GM21360 (cell line): ENCODE measurements around the gene CDHR2.
"Not testable (repeated sequence)": the region's sequence is repeated elsewhere in the genome, so short reads cannot be mapped to it uniquely, and the experiment has no call there.

ENCODE experiments used
- ATAC-seq: cut with Tn5 transposase; IDR thresholded peaks from one replicate; pipeline ENCODE4 v1.9.1; 2021; ENCODE audit warnings: mild to moderate bottlenecking, moderate library complexity; ENCODE audit not compliant: unreplicated experiment

The CDHR2 gene

DNA sequence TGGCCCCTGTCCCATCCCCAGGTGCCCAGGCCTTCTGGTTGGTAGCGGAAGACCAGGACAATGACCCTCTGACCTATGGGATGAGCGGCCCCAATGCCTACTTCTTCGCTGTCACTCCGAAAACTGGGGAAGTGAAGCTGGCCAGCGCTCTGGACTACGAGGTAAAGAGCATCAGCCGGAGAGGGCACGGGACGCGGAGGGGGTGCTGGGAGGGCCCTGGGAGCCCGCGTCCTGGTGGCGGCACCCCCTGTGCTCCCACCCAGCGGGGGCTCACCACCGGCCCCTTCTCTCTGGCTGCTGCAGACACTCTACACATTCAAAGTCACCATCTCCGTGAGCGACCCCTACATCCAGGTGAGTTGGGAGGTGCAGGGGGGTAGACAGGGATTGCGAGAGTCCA is 19.5 kb downstream of the CDHR2 start:
- no peak for ATAC-seq

DNA sequence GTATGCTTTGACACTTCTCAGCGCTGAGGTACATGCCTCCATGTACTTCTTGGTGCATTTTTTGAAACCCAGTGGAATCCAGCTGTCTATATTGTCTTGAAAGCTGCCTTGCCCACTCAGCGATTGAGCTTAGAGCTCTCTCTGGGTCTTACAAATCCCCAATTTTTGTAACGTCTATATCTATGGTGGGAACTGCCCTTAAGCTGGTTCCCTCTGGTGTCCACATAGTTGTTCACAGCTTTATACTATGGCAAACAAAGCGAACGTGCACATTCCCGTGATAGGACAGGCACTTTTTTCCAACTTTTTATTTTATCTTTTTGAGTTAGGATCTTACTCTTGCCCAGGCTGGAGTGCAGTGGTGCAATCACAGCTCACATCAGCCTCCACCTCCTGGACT is 20.9 kb downstream of the CDHR2 start:
- no peak for ATAC-seq

- ATAC-seq = peak; percentile 60
Observed at GRCh38 chr5:176573564-176574296, 24.6 kb downstream of the CDHR2 start.

DNA sequence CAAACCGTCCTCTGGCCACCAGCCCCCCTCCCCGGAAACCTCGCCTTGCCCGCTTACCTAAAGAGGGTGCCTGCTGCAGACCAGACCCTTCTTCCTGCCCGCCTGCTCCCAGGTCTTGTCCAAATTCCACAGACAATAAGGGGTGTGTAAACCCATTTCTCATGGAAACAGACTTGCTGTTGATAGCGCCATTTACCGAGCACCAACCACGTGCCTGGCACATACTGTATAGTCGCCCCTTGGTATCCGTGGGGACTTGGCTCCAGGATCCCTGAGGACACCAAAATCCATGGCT is 25.1 kb downstream of the CDHR2 start:
- no peak for ATAC-seq

DNA sequence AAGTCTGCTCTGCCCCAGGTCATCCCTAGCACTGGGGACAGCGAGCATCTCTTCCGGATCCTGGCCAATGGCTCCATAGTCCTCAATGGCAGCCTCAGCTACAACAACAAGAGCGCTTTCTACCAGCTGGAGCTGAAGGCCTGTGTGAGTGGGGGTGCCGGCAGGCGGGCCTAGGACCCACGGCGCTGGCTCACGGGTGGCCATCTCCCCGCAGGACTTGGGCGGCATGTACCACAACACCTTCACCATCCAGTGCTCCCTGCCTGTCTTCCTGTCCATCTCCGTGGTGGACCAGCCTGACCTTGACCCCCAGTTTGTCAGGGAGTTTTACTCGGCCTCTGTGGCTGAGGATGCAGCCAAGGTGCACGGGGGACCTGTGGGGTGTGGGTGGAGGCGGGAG is 25.9 kb downstream of the CDHR2 start:
- ATAC-seq = no peak

- no peak for ATAC-seq
Observed at GRCh38 chr5:176575488-176576422, 26.6 kb downstream of the CDHR2 start.

GRCh38 chr5:176577312-176578176 is 28.4 kb downstream of the CDHR2 start:
- no peak for ATAC-seq

DNA sequence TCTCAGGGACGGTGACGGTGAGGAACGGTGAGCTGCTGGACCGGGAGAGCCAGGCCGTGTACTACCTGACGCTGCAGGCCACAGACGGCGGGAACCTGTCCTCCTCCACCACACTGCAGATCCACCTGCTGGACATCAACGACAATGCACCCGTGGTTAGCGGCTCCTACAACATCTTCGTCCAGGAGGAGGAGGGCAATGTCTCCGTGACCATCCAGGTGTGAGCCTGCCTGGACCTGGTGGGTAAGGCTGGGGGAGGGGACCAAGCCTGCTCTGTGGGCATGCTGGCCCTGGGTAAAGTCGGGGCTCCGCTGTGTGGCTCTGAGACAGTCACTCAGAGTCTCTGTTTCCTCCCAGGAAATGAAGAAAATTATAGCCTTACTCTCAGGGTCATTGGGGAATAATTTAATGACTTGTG is 29.3 kb downstream of the CDHR2 start:
- ATAC-seq = no peak

DNA sequence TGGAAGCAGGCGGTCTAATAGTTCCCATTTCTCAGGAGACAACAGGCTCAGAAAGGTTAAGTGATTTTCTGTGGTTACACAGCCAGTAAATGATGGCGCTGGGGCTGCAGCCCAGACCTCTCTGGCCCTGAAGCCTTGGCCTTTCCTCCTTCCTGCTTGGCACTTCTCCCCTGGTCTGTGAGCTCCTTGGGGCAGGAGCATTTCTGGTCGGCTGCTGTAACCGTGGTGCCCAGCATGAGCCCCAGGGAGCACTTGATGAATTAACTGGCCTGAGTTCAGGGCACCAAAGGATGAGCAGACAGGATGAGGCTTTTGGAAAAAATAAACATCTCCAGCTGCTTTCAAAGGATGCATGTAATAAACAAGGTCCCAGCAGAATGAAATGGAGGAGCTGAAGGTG is 30.2 kb downstream of the CDHR2 start:
- ATAC-seq = no peak

DNA sequence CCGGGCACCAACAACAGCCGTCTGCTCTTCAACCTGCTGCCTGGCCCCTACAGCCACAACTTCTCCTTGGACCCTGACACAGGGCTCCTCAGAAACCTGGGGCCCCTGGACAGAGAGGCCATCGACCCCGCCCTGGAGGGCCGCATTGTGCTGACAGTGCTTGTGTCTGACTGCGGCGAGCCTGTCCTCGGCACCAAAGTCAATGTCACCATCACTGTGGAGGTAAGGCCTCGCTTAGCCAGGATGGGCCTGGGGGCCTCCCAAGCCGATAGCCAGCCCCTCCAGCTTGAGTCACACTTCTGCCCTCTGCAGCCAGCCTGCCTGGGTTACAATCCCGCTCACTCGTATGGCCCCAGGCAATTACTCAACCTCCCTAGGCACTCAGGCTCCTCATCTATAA is 32.2 kb downstream of the CDHR2 start:
- ATAC-seq = no peak

- ATAC-seq = no peak
Observed at GRCh38 chr5:176583076-176583475, 33.9 kb downstream of the CDHR2 start.

- no peak for ATAC-seq
Observed at GRCh38 chr5:176587398-176587797, 38.3 kb downstream of the CDHR2 start.

GRCh38 chr5:176588297-176588696 is 39.2 kb downstream of the CDHR2 start:
- ATAC-seq = no peak

DNA sequence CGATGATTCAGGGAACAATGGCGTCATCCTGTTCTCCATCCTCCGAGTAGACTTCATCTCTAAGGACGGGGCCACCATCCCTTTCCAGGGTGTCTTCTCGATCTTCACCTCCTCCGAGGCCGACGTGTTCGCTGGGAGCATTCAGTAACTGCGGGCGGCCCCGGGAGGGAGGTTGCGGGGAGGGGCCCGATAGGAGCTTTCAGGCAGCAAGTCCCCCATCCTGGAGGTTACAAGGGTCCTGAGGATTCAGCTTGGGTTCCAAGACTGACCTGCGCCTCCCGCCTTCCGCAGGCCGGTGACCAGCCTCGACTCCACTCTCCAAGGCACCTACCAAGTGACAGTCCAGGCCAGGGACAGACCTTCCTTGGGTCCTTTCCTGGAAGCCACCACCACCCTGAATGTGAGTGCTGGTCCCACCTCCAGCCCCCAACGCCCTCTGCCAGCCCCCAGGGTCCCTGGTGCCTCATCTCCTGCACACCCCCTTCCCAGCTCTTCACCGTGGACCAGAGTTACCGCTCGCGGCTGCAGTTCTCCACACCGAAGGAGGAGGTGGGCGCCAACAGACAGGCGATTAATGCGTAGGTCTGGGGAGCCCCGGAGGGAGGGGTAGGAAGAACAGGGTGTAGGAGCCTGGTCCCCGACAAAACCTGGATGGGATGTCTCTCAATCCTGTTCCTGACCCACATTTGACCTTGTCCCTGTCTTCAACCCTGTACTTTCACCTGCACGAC is 40.1 kb downstream of the CDHR2 start:
- ATAC-seq = no peak

DNA sequence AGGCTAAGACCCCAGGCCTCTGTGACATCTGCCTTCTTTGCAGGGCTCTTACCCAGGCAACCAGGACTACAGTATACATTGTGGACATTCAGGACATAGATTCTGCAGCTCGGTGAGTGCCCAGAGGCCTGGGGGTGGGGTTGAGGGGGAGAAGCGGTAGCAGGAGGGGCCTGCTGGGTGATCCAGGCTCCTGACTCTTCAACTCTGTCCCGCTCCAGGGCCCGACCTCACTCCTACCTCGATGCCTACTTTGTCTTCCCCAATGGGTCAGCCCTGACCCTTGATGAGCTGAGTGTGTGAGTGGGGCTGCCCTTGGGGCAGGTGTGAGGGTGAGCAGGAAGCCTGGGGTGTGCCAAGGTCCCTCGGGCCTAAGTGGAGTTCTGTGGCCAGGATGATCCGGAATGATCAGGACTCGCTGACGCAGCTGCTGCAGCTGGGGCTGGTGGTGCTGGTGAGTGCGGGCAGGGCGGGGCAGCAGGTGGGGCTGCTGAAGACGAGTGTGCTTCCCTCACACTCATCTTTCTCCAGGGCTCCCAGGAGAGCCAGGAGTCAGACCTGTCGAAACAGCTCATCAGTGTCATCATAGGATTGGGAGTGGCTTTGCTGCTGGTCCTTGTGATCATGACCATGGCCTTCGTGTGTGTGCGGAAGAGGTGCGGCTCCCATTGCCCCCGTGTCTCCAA is 41.0 kb downstream of the CDHR2 start:
- ATAC-seq = no peak

- not testable (repeated sequence) for ATAC-seq
Observed at GRCh38 chr5:176591667-176592066, 42.5 kb downstream of the CDHR2 start.

- no peak for ATAC-seq
Observed at GRCh38 chr5:176592573-176592972, 43.4 kb downstream of the CDHR2 start.

DNA sequence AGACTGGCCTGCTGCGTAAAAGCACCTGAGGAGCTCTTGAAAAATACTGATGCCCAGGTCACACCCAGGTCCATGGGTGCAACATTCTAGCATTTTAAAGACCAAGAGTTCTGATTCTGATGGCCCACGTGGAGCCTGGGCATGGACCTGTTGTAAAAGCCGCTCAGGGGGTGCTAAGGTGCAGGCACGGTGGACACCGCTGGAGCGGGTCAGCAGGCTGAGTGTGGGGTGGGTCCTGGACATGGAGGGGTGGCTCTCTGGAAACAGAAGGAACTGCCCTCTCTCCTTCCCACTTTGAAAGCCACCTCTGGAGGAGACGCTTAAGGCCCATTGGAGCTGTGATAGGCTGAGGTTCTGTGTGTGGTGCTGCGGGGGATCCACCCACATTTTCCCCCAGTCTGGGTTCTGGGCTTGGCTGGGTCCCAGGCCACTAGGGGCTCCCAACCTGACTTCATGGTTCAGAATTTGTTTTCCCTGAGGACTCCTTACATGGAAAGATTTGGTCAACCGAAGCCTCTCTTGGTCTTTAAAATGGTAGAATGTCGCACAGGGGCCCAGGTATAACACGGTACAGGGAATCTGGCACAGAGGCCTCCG is 44.2 kb downstream of the CDHR2 start:
- ATAC-seq = no peak

DNA sequence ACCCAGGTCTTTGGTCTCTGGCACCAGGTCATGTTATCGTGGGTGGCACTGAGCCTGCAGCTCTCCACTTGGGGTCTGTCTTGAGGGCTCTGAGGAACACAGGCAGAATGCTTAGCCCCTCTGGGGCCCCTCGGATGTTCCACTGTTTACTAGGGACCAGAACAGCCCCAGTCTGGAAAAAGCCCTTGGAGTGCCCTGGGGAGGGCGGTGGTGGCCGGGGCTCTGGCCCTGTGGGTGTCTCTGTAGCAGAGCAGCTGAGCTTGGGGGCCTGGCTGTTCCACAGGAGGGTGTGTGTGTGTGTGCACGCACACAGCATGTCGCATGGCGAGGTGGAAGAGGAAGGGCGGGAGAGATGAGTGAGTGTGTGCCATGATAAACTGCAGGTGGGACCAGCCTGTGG is 45.4 kb downstream of the CDHR2 start:
- no peak for ATAC-seq
